HepG2 (cell line): Measurements from ENCODE around the gene TMEM231. TPM values are rescaled to one million over a fixed set of nuclear protein-coding genes. Genes with fewer than 3 reads are reported as not detected.
A peak's percentile ranks its signal among the peaks of the same experiment; 100 is the strongest.

Experiments used
- CAMTA2 ChIP-seq: sonication (generic); formaldehyde crosslinking; IDR thresholded peaks from 2 replicates; pipeline ENCODE4 v1.4.0; 2020; ENCODE audit warnings: mild to moderate bottlenecking, missing genetic modification reagents, borderline replicate concordance
- CSRNP1 ChIP-seq: sonication (generic); formaldehyde crosslinking; IDR thresholded peaks from 2 replicates; pipeline ENCODE4 v1.8.1; 2023; ENCODE audit warnings: mild to moderate bottlenecking, missing genetic modification reagents
- DRAP1 ChIP-seq: IDR thresholded peaks from 2 replicates; pipeline ENCODE4 v1.6.1; 2016; ENCODE audit warnings: missing genetic modification reagents, missing compliant biosample characterization
- DZIP1 ChIP-seq: sonication (generic); formaldehyde crosslinking; IDR thresholded peaks from 2 replicates; pipeline ENCODE4 v1.5.0; 2020; ENCODE audit warnings: mild to moderate bottlenecking, missing genetic modification reagents
- IRF2 ChIP-seq: IDR thresholded peaks from 2 replicates; pipeline ENCODE4 v1.6.1; 2018; ENCODE audit warnings: missing genetic modification reagents, missing compliant biosample characterization
- PAWR ChIP-seq: sonication (generic); formaldehyde crosslinking; IDR thresholded peaks from 2 replicates; pipeline ENCODE4 v1.4.0; 2020; ENCODE audit warnings: missing genetic modification reagents, mild to moderate bottlenecking, borderline replicate concordance
- PTBP1 ChIP-seq: fragments of 200-400 bp; formaldehyde crosslinking; IDR thresholded peaks from 2 replicates; pipeline ENCODE4 v1.6.1; 2018; ENCODE audit warnings: low read length, low read depth; ENCODE audit not compliant: poor library complexity, severe bottlenecking
- RFX1 ChIP-seq: fragments of 450-650 bp; IDR thresholded peaks from 2 replicates; pipeline ENCODE4 v1.6.1; 2017
- SMAD9 ChIP-seq: sonication (generic); formaldehyde crosslinking; IDR thresholded peaks from 2 replicates; pipeline ENCODE4 v1.5.1; 2020; ENCODE audit warnings: mild to moderate bottlenecking, missing genetic modification reagents
- SMYD3 ChIP-seq: sonication (generic); formaldehyde crosslinking; IDR thresholded peaks from 2 replicates; pipeline ENCODE4 v1.8.1; 2023; ENCODE audit warnings: mild to moderate bottlenecking, missing genetic modification reagents
- STAT5B ChIP-seq: sonication (generic); formaldehyde crosslinking; IDR thresholded peaks from 2 replicates; pipeline ENCODE4 v1.4.0; 2020; ENCODE audit warnings: missing genetic modification reagents
- TOPORS ChIP-seq: sonication (generic); formaldehyde crosslinking; IDR thresholded peaks from 2 replicates; pipeline ENCODE4 v1.8.0; 2023; ENCODE audit warnings: mild to moderate bottlenecking, missing genetic modification reagents
- ZBTB33 ChIP-seq: sonication (generic); formaldehyde crosslinking; IDR thresholded peaks from 2 replicates; pipeline ENCODE4 v1.4.0; 2020; ENCODE audit warnings: missing genetic modification reagents
- ZBTB7A ChIP-seq: sonication (generic); formaldehyde crosslinking; IDR thresholded peaks from 2 replicates; pipeline ENCODE4 v1.8.0; 2022; ENCODE audit warnings: mild to moderate bottlenecking, missing genetic modification reagents
- ZKSCAN1 ChIP-seq: fragments of 150-350 bp; IDR thresholded peaks from 2 replicates; pipeline ENCODE4 v1.6.1; 2014; ENCODE audit warnings: low read length
- ZNF280B ChIP-seq: sonication (generic); formaldehyde crosslinking; IDR thresholded peaks from 2 replicates; pipeline ENCODE4 v1.5.0; 2020; ENCODE audit warnings: missing genetic modification reagents, mild to moderate bottlenecking, borderline replicate concordance
- ZNF597 ChIP-seq: sonication (generic); formaldehyde crosslinking; IDR thresholded peaks from 2 replicates; pipeline ENCODE4 v1.5.0; 2020; ENCODE audit warnings: missing genetic modification reagents
- ZNF670 ChIP-seq: sonication (generic); formaldehyde crosslinking; IDR thresholded peaks from 2 replicates; pipeline ENCODE4 v1.8.0; 2022; ENCODE audit warnings: mild to moderate bottlenecking, missing genetic modification reagents, borderline replicate concordance
- ZNF674 ChIP-seq: sonication (generic); formaldehyde crosslinking; IDR thresholded peaks from 2 replicates; pipeline ENCODE4 v1.5.0; 2020; ENCODE audit warnings: low read depth, mild to moderate bottlenecking, missing genetic modification reagents
- ZSCAN25 ChIP-seq: sonication (generic); formaldehyde crosslinking; IDR thresholded peaks from 2 replicates; pipeline ENCODE4 v1.8.0; 2022; ENCODE audit warnings: mild to moderate bottlenecking, missing genetic modification reagents
- polyA plus RNA-seq, 8 experiments: library from polyadenylated mRNA; depleted of rRNA in 3 of 8; stranded (reverse) in 7 of 8; unstranded in 1 of 8; fragments of >200 nt; fragmentation: Illumina TruSeq in 4 of 8; extraction: Trizol in 4 of 8; gene quantifications; 2 replicates each; pipeline versions ENCODE4 v1.2.1 to v1.2.3, GENCODE V29; 2011 to 2016; ENCODE audit warnings: low read depth in 4 of 8, missing spikeins in 1 of 8, mixed read lengths in 1 of 8; ENCODE audit not compliant: insufficient read depth in 1 of 8
- total RNA-seq, 5 experiments: library from RNA; depleted of rRNA; stranded (reverse); fragments of >200 nt; fragmentation: Illumina TruSeq; extraction: Trizol; gene quantifications; 2 replicates each; pipeline ENCODE4 v1.2.3, GENCODE V29; 2016; ENCODE audit warnings: low read depth in 1 of 5

The TMEM231 gene
- total and polyA plus RNA-seq, 2 of the 13 experiments (the other 11 are each of a cell fraction or from before 2014, with no cell fraction given) = 3.5 to 7.4 TPM

- TF ChIP-seq TOPORS (CRISPR knock-in tag) (no peak), ZNF597 (CRISPR knock-in tag) (no peak), SMAD9 (CRISPR knock-in tag) (peak; percentile 65; the same call in 1 of the 2 replicates), DZIP1 (CRISPR knock-in tag) (no peak), ZBTB7A (CRISPR knock-in tag) (0 out of 2 replicates have a peak, but pooled peaks have one; percentile 8), ZKSCAN1 (no peak), ZSCAN25 (CRISPR knock-in tag) (no peak), CSRNP1 (CRISPR knock-in tag) (peak; percentile 71; the same call in 1 of the 2 replicates), ZNF280B (CRISPR knock-in tag) (no peak; the same call in 1 of the 2 replicates), PTBP1 (no peak), DRAP1 (CRISPR knock-in tag) (peak; percentile 90), RFX1 (peak; percentile 81), SMYD3 (no peak), STAT5B (CRISPR knock-in tag) (no peak), IRF2 (peak; percentile 62; the same call in 1 of the 2 replicates), CAMTA2 (CRISPR knock-in tag) (no peak), ZNF670 (CRISPR knock-in tag) (no peak; the same call in 1 of the 2 replicates), ZBTB33 (no peak; the same call in 1 of the 2 replicates), ZNF674 (CRISPR knock-in tag) (0 out of 2 replicates have a peak, but pooled peaks have one; percentile 28), PAWR (CRISPR knock-in tag) (no peak)
Observed at GRCh38 chr16:75566040-75566757, 10.1 kb upstream of the TMEM231 start, which contains the start of gene GABARAPL2 (continued).
